ENCODE results near the gene G6PD. TPM values are rescaled to one million over a fixed set of nuclear protein-coding genes. Genes with fewer than 3 reads are reported as not detected.
"Not testable (repeated sequence)": the region's sequence is repeated elsewhere in the genome, so short reads cannot be mapped to it uniquely, and the experiment has no call there.

G6PD gene
- total RNA-seq, result 10 to 100 TPM; 51.9 to 55.4 TPM
- long read RNA-seq, donor 1, partial matches to known transcripts, result 1 of 2 reads
- long read RNA-seq, donor 1, other reads (novel, unspliced or antisense), result 0 of 2 reads
- long read RNA-seq, donor 2, transcript G6PD-211 (13 exons, 2,632 nt), result major isoform, 12 of 41 reads
- long read RNA-seq, donor 2, partial matches to known transcripts, result 27 of 41 reads
- long read RNA-seq, donor 2, other reads (novel, unspliced or antisense), result 2 of 41 reads

DNA sequence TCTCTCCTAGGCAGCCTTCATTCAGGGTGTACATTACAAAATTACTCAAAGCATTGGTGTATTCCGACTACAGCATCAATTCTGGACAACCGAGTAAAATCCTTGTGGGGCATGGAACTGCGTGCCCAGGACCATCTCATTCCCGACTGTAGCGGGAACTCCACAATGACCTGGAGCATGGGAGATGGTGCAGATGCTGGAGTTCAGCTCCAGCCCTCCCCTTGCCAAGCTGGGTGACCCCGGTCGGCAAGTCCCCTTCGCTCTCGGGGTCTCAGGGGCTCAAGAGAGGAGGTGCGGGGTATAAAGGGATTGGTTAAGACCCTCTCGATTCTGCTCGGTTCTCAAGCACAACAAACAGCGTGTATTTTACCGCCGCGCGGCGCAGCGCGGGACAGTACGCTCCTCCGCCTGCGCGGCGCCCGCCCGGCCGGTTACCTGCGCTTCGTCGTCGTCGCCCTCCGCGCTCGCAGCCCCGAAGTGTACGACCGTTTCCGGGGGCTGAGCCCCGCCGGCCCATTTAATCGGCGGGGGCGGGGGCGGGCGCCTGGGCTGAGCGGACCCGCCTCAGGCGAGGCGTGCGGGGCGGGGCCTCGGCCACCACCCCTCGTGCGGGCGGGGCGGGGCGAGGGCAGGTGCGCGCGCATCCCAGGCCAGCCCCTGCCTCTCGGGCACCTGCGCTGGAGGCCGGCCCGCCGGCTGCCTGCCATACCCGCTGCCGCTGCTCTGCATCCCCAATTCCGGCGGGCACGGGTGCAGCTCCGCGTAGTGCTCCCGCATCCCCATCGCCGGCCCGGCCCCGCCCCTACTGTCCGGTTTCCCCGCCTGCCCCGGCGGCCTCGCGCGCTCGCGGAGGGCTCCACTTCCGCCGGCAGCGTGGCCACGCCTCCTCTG lies at the start of gene G6PD:
TSS of gene G6PD (minus strand) at position 493 of the 891 bp plus-strand sequence. CDS start 691 bp downstream, outside the sequence.
- DNase-seq (ENCODE audit: low spot score), result no peak

DNA sequence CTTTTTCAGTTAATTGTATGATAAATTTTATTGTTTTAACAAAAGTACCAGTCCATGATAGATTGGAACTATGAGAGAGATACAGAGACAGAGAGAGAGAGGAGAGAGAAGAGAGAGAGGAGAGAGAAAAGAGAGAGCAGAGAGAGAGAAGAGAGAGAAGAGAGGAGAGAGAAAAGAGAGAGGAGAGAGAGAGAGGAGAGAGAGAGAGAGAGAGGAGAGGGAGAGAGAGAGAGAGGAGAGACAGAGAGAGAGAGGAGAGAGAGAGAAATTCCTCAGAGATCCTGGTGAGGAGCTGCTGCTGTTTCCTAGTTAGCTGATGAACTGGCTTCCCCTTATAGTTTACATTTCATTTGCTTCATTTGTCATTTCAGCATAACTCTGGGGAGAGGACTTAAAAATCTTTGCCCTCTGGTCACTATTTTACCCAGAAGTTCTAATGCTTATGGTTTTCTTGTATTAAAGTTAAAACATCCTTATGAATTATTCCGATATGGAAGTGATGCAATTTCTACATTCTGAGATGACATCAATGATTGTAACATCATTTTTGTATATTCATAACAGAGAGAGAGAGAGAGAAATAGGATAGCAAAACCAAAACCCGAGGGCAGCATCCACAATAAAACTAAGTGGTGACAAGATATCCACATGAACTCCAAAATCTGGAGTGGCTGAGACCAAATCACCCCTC lies 49.1 kb upstream of the G6PD start:
- intact Hi-C loops (cut with DNase I), result no loop called here

More for the DNA sequence above, at the start of gene G6PD:
- intact Hi-C loops (cut with DNase I), result no loop called here

DNA sequence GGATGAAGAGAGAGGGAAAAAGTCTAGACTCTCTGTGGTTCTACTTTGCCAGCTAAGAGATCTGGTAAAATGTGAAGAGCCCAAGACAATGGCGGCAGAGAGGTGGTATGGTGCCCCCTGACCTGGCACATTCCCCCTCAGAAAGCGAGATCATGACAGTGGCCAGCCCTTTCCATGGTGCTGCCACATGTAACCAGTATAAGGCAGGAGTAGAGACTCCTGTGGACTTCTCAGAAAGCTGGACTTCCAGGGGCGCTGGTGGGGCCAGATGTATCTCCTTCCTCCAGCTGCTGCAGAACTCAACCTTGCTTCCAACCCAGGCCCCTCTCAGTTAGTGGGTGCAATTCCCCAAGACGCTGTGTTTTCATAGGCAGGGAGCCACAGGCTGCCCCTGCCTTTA lies 47.8 kb upstream of the G6PD start:
- DNase-seq (ENCODE audit: low spot score), result peak; percentile 50
- intact Hi-C loops (cut with DNase I), result no loop called here

More for the DNA sequence above, 49.1 kb upstream of the G6PD start:
- DNase-seq (ENCODE audit: low spot score), result no peak

DNA sequence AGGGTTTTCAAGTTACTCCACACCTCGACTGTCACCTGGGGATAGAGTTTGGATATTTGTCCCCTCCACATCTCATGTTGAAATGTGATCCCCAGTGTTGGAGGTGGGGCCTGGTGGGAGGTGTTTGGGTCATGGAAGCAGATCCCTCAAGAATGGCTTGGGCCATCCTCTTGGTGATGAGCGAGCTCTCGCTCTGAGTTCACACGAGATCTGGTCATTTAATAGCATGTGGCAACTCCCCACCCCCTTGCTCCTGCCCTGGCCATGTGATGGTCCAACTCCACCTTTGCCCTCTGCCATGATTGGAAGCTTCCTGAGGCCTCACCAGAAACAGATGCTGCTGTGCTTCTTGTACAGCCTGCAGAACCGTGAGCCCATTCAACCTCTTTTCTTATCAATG lies 46.6 kb upstream of the G6PD start:
- intact Hi-C loops (cut with DNase I), result no loop called here
- DNase-seq (ENCODE audit: low spot score), result peak; percentile 45

DNA sequence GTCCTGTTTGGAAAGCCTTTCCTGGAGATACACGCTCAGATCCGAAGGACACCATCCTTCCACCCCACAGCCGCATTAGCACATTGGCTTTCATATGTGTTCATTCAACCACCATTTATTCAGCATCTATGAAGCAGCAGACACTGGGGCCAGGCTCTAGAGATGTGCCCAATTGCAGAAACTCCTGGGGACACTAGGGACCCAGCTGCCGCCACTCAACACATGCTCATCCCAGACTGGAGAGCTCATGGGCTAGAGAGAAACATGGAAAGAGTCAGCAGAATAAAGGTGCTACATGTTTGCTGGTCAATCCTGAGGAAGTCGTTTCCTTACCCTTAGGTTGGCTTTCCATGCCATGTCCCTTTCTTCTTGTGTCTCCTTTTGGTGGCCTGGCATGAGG lies 45.9 kb upstream of the G6PD start:
- DNase-seq (ENCODE audit: low spot score), result peak; percentile 19

DNA sequence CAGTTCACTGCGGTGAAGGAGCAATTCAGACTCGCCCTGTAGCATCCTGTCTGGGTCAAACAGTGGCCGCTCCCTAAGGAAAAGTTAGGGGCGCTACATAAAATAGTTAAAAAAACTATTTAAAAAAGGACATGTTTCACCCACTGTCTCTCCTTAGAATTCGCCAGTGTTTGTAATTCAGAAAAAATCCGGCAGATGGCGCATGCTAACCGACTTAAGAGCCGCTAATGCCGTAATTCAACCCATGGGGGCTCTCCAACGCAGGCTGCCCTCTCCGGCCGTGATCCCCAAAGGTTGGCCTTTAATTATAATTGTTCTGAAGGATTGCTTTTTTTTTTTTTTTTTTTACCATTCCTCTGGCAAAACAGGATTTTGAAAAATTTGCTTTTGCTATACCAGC lies 43.8 kb upstream of the G6PD start:
- DNase-seq (ENCODE audit: low spot score); intact Hi-C loops (cut with DNase I): not testable (repeated sequence)

More for the DNA sequence above, 45.9 kb upstream of the G6PD start:
- intact Hi-C loops (cut with DNase I), result no loop called here

DNA sequence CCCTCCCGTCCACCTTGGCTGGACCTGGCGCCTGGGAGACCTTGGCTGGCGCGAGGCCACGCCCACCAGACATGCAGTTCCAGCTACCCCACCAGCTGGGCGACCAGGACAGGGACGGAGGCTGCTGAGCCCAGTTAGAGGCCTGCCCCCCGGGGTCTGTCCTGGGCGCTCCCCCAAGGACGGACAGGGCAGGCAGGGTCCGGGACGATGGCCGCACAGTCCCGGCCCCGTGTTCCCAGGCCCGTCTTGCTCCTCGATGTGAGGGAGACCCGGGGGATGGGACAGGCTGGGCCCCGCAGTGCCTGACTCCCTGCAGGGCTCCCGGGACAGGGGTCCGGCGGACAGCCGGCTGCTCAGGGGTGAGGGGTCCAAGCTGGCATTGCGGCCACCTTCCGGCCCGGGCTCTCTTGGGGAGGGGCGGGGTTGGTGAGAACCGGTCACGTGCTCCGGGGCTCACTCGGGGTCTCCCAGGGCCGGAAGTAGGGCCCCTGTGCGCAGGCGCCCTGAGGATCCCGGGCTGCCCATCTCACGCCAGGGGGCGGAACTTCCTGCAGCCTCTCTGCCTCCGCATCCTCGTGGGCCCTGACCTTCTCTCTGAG lies 38.0 kb upstream of the G6PD start, which contains the start of gene CTAG1A:
TSS of gene CTAG1A (plus strand) at position 549 of the 599 bp plus-strand sequence. CDS start 74 bp downstream, outside the sequence.
- intact Hi-C loops (cut with DNase I); DNase-seq (ENCODE audit: low spot score): not testable (repeated sequence)

DNA sequence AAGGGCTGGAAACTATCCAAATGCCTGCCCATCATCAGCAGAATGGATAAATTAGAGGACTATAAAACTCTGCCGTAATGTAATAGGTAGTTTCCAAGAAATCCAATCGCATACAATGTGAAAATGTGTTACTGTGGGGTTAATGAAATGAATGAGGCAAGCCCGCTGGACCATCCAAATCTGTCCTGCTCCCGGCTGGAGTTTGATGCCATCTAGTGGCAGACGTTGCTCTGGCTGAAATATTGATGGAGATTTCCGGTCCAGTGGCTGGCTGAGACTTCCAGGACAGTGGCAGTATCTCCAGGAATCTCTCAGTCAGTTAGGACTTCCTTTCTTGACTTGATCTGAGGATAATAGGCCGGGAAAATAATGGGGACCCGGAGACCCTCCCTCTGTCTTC lies 36.3 kb upstream of the G6PD start:
- DNase-seq (ENCODE audit: low spot score); intact Hi-C loops (cut with DNase I): not testable (repeated sequence)

DNA sequence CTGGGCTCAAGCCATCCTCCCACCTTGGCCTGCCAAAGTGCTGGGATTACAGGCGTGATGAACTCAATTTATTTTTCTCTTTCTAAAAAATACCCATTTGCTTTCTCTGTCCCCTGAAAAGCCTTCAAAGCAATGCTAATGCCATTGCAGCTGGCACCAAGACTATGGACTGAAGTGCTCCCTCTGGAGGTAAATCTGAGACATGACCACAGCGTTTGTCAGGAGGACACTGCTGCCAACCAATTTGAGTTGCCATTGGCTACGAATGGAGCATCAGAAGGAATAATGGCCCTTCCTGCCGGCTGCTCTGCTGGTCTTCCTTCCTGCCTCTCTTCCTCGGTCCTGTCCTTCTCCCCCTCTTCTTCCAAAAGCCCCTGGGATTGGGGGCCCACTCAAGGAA lies 28.4 kb upstream of the G6PD start:
- intact Hi-C loops (cut with DNase I); DNase-seq (ENCODE audit: low spot score): not testable (repeated sequence)

DNA sequence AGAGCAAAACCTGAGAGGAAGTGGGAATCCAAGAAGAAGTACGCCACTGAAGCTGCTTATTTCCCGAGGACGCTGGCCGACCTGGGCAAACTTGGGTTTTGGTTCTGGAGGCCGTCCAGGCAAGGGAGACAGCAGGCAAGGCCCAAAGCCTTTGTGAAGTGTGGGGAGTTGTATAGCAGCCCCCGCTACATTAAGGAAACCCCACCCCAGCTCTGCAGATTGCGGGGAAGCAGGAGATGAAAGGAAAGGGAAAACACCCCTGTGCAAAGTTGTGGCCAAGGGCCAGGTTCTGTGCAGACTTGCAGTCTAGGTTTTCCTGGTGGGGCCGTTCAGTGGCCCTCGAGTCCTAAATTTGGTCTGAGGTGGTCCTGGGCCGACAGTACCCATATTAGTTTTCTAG lies 26.4 kb upstream of the G6PD start:
- DNase-seq (ENCODE audit: low spot score); intact Hi-C loops (cut with DNase I): not testable (repeated sequence)

DNA sequence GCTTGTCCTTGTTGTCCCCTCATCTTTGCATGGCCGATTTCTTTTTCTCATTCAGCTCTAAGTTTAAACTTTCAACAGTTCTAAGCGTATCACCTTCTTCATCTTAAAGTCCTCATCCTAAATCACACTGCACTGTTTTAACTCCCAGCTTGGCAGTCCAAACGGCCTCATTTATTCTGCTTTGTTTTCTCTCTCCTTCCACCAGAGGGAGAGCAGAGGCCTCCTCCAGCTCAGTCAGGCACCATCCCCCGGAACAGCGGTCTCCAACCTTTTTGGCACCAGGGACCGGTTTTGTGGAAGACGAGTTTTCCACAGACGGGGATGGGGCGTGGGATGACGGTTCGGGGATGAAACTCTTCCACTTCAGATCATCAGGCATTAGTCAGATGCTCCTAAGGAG lies 23.7 kb upstream of the G6PD start:
- DNase-seq (ENCODE audit: low spot score), result not testable (repeated sequence)

DNA sequence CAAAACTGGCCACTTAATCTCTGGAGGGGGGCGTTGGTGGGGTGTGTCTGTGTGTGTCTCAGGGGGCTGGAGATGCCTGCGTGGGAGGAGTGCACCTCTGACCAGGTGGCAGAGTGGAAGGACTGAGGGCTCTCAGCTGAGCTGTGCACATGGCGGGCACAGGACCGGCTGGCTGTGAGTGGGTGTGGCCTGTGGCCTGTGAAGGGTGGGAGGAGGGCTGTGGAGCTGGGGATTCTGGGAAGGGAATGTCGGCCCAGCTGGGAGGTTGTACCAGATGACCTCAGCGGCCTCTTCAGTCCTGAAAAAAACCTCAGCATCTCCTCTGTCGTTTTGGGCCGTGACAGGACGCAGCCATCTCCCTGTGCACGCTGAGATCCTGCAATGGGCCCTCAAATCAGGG lies 15.6 kb upstream of the G6PD start:
- DNase-seq (ENCODE audit: low spot score); intact Hi-C loops (cut with DNase I): not testable (repeated sequence)

More for the DNA sequence above, 23.7 kb upstream of the G6PD start:
- intact Hi-C loops (cut with DNase I), result not testable (repeated sequence)

DNA sequence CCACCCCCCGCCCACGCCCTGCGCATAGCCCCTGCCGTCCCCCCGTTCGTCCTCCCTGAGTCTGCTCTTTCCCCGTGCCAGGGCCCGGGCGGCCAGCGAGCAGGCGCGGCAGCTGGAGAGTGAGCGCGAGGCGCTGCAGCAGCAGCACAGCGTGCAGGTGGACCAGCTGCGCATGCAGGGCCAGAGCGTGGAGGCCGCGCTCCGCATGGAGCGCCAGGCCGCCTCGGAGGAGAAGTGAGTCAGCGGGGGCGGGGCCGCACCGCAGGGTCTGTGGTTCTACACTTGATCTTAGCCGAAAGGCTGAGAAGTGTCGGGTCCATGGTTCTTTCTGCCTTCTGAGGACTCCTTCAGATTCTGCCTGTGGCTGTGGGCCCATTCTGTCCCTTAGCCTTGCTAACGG lies 13.7 kb upstream of the G6PD start:
- intact Hi-C loops (cut with DNase I); DNase-seq (ENCODE audit: low spot score): not testable (repeated sequence)

DNA sequence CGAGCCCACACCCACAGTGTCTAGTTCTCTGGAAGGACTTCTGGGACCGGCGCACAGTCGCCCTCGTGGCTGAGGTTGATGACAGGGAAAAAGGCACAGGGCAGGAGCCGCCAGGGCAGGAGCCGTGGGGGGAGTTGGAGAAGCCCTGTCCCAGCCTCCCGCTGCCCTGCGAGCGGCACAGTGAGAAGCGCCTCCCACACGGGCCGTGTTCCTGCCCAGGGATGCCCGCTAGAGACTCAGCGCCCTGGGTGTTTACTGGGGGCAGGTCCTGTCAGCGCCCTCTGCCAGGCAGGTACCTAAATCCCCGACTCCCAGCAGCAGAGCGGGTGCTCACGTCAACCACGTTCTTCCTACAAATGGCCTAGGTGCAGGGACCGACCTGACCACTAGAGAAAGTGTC lies 12.2 kb upstream of the G6PD start:
- DNase-seq (ENCODE audit: low spot score); intact Hi-C loops (cut with DNase I): not testable (repeated sequence)

DNA sequence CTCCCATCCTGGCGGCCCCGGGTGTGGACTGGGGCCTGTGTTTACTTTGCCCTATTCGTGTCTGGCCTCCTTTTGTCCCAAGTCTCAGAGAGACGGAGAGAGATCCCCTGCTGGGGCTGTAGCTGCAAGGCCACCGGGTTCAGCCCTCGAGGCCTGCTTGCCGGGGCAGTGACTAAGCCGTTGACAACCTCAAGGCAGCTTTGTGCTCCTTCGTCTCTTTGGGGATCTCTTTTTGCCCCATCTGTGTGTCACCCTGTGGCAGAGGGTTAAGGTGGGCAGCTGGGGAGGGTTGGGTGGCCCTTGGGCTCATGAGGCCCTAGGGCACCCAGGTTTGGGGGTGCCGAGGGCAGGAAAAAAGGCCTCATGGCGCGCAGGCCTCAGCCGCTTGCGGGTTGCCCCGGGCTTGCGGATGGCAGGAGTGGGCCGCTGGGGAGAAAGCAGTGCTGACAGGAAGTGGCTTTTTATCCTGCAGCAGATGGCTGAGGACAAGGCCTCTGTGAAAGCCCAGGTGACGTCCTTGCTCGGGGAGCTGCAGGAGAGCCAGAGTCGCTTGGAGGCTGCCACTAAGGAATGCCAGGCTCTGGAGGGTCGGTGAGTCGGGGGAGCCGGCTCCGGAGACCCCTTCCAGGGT lies 11.5 kb upstream of the G6PD start:
- DNase-seq (ENCODE audit: low spot score); intact Hi-C loops (cut with DNase I): not testable (repeated sequence)

DNA sequence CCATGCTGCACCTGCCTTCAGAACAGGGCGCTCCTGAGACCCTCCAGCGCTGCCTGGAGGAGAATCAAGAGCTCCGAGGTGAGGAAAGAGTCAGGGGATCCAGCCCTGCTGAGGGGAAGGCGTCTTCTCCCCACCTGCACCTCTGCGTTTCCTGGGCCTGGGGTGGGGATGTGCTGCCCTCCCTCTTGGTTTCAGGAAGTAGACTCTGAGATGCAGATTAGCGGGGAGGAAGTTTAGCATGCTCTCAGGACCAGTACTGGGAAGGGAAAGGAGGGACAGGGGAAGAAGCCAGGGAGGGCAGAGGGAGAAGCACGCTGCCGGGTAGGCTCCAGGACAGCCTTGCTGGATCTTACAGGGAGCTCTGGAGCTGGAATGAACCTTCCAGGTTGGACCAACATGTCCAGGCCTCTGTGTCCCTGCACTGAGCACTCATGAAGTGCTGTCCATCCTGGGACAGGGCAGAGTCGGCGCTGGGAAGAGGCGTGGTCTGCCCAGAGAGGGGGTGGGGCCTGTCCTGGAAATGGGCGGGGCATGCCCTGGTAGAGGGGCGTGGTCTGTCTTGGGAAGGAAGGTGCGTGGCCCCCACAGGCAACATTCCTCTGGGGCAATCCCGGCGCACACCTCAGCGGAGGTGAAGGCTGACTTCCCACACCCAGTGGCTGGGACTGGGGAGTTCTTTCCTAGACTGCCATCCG lies 5.6 kb upstream of the G6PD start:
- intact Hi-C loops (cut with DNase I); DNase-seq (ENCODE audit: low spot score): not testable (repeated sequence)

DNA sequence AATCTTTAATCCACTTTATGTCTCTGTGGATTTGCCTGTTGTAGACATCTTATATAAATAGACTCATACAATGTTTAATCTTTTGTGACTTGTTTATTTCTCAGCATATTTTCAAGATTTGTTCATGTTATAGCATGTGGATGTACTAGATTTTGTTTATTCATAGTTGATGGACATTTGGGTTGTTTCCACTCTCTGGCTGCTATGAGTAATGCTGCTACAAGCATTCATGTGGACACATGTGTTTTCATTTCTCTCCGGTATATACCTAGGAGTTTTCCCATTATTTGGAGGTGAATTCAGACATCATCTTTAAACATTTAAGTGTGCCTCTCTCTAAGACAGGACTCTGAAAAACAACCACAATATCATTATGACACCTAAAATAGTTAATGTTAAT lies 3.1 kb upstream of the G6PD start:
- no peak for DNase-seq (ENCODE audit: low spot score)
- intact Hi-C loops (cut with DNase I), result no loop called here

DNA sequence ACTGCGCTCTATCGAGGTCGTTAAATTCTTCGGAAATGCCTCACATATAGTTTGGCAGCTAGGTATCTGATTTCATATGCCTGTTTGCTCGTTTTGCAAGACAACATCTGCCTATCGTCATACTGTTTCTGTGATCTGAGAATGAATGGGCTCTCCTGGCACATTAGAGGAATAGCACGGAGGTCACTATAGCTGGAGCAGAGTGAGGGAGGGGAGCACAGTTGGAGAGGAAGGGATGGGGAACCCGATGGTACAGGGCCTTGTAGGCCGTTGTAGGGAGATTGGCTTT lies 1.3 kb upstream of the G6PD start:
- intact Hi-C loops (cut with DNase I), result no loop called here
- no peak for DNase-seq (ENCODE audit: low spot score)
